HG02981 (cell line): ENCODE results near the gene PAQR4.
"Not testable (repeated sequence)": the region's sequence is repeated elsewhere in the genome, so short reads cannot be mapped to it uniquely, and the experiment has no call there.

Experiments
- ATAC-seq: cut with Tn5 transposase; IDR thresholded peaks from one replicate; pipeline ENCODE4 v1.9.1; 2021; ENCODE audit warnings: mild to moderate bottlenecking, moderate library complexity; ENCODE audit not compliant: unreplicated experiment

The PAQR4 gene

GRCh38 chr16:2968738-2969544 lies at the start of gene PAQR4:
Gene PAQR4, plus strand, starts transcription at chr16:2969348. Its CDS starts 327 bp downstream, at chr16:2969675.
- peak; percentile 77 for ATAC-seq

- ATAC-seq = no peak
Measured at GRCh38 chr16:2919511-2920255, 49.5 kb upstream of the PAQR4 start.

- ATAC-seq = no peak
Measured at GRCh38 chr16:2923481-2923880, 45.7 kb upstream of the PAQR4 start.

GRCh38 chr16:2924901-2925755 lies 44.0 kb upstream of the PAQR4 start:
- no peak for ATAC-seq

GRCh38 chr16:2925951-2926649 lies 43.0 kb upstream of the PAQR4 start:
- ATAC-seq = no peak

GRCh38 chr16:2926650-2926999 lies 42.5 kb upstream of the PAQR4 start:
- ATAC-seq = no peak

- no peak for ATAC-seq
Measured at GRCh38 chr16:2927010-2927646, 42.0 kb upstream of the PAQR4 start.

GRCh38 chr16:2928151-2928550 lies 41.0 kb upstream of the PAQR4 start:
- ATAC-seq = not testable (repeated sequence)

GRCh38 chr16:2928796-2929195 lies 40.4 kb upstream of the PAQR4 start:
- ATAC-seq = no peak

GRCh38 chr16:2929693-2930092 lies 39.5 kb upstream of the PAQR4 start:
- ATAC-seq = no peak

- ATAC-seq = no peak
Measured at GRCh38 chr16:2930236-2930635, 38.9 kb upstream of the PAQR4 start.

- not testable (repeated sequence) for ATAC-seq
Measured at GRCh38 chr16:2931231-2931914, 37.8 kb upstream of the PAQR4 start.

- ATAC-seq = no peak
Measured at GRCh38 chr16:2933136-2933535, 36.0 kb upstream of the PAQR4 start.

- ATAC-seq = no peak
Measured at GRCh38 chr16:2933701-2934100, 35.4 kb upstream of the PAQR4 start.

- no peak for ATAC-seq
Measured at GRCh38 chr16:2934450-2934849, 34.7 kb upstream of the PAQR4 start.

- no peak for ATAC-seq
Measured at GRCh38 chr16:2936436-2937011, 32.6 kb upstream of the PAQR4 start.

GRCh38 chr16:2937170-2937569 lies 32.0 kb upstream of the PAQR4 start:
- ATAC-seq = no peak

- no peak for ATAC-seq
Measured at GRCh38 chr16:2938206-2938605, 30.9 kb upstream of the PAQR4 start.

GRCh38 chr16:2939968-2940367 lies 29.2 kb upstream of the PAQR4 start:
- no peak for ATAC-seq
